ENCODE measurements around the gene PIK3CB. TPM values are rescaled to one million over a fixed set of nuclear protein-coding genes. Genes with fewer than 3 reads are reported as not detected.

PIK3CB gene
- total and polyA plus RNA-seq, 2 of the 8 experiments (the other 6 are each of a cell fraction or from before 2014, with no cell fraction given), result 8.3 to 35.2 TPM

DNA sequence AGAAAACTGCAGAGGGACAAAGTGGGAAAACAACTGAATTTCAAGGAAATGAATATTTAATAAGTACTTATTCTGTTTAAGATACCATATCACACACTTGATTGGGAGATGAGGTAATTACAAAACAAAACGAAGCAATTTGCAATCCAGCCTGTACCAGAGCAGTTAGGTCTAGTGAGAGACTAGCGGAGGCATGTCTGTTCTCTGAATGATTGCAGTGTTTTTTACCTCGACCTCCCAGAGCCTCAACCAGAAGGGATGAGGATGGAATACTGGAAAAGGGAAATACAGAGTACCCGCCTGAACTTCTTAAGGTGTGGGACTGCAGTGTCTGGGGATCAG, 59.5 kb downstream of the PIK3CB start (continued):
- TF ChIP-seq, protein P1, sequence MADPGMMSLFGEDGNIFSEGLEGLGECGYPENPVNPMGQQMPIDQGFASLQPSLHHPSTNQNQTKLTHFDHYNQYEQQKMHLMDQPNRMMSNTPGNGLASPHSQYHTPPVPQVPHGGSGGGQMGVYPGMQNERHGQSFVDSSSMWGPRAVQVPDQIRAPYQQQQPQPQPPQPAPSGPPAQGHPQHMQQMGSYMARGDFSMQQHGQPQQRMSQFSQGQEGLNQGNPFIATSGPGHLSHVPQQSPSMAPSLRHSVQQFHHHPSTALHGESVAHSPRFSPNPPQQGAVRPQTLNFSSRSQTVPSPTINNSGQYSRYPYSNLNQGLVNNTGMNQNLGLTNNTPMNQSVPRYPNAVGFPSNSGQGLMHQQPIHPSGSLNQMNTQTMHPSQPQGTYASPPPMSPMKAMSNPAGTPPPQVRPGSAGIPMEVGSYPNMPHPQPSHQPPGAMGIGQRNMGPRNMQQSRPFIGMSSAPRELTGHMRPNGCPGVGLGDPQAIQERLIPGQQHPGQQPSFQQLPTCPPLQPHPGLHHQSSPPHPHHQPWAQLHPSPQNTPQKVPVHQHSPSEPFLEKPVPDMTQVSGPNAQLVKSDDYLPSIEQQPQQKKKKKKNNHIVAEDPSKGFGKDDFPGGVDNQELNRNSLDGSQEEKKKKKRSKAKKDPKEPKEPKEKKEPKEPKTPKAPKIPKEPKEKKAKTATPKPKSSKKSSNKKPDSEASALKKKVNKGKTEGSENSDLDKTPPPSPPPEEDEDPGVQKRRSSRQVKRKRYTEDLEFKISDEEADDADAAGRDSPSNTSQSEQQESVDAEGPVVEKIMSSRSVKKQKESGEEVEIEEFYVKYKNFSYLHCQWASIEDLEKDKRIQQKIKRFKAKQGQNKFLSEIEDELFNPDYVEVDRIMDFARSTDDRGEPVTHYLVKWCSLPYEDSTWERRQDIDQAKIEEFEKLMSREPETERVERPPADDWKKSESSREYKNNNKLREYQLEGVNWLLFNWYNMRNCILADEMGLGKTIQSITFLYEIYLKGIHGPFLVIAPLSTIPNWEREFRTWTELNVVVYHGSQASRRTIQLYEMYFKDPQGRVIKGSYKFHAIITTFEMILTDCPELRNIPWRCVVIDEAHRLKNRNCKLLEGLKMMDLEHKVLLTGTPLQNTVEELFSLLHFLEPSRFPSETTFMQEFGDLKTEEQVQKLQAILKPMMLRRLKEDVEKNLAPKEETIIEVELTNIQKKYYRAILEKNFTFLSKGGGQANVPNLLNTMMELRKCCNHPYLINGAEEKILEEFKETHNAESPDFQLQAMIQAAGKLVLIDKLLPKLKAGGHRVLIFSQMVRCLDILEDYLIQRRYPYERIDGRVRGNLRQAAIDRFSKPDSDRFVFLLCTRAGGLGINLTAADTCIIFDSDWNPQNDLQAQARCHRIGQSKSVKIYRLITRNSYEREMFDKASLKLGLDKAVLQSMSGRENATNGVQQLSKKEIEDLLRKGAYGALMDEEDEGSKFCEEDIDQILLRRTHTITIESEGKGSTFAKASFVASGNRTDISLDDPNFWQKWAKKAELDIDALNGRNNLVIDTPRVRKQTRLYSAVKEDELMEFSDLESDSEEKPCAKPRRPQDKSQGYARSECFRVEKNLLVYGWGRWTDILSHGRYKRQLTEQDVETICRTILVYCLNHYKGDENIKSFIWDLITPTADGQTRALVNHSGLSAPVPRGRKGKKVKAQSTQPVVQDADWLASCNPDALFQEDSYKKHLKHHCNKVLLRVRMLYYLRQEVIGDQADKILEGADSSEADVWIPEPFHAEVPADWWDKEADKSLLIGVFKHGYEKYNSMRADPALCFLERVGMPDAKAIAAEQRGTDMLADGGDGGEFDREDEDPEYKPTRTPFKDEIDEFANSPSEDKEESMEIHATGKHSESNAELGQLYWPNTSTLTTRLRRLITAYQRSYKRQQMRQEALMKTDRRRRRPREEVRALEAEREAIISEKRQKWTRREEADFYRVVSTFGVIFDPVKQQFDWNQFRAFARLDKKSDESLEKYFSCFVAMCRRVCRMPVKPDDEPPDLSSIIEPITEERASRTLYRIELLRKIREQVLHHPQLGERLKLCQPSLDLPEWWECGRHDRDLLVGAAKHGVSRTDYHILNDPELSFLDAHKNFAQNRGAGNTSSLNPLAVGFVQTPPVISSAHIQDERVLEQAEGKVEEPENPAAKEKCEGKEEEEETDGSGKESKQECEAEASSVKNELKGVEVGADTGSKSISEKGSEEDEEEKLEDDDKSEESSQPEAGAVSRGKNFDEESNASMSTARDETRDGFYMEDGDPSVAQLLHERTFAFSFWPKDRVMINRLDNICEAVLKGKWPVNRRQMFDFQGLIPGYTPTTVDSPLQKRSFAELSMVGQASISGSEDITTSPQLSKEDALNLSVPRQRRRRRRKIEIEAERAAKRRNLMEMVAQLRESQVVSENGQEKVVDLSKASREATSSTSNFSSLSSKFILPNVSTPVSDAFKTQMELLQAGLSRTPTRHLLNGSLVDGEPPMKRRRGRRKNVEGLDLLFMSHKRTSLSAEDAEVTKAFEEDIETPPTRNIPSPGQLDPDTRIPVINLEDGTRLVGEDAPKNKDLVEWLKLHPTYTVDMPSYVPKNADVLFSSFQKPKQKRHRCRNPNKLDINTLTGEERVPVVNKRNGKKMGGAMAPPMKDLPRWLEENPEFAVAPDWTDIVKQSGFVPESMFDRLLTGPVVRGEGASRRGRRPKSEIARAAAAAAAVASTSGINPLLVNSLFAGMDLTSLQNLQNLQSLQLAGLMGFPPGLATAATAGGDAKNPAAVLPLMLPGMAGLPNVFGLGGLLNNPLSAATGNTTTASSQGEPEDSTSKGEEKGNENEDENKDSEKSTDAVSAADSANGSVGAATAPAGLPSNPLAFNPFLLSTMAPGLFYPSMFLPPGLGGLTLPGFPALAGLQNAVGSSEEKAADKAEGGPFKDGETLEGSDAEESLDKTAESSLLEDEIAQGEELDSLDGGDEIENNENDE (IDR thresholded peaks at IDR 0.05; ENCODE audit: insufficient replicate concordance, low read length), result no peak
- TF ChIP-seq EGR1 (IDR thresholded peaks at IDR 0.05; ENCODE audit: borderline replicate concordance, low read depth, low read length), result no peak
